SH-SY5Y (cell line): ENCODE results near the gene POU3F1.

ENCODE experiments used
- GATA2 ChIP-seq: IDR thresholded peaks from 2 replicates; pipeline ENCODE4 v1.6.1; 2011; ENCODE audit warnings: mild to moderate bottlenecking, low read depth, low read length
- GATA3 ChIP-seq: IDR thresholded peaks from 2 replicates; pipeline ENCODE4 v1.6.1; 2011; ENCODE audit warnings: low read depth, mild to moderate bottlenecking, low read length, moderate library complexity

POU3F1 gene

GRCh38 chr1:38046884-38047602 lies 450 bp upstream of the POU3F1 start:
- TF ChIP-seq GATA2 (no peak), GATA3 (no peak)

- no peak for TF ChIP-seq GATA3
- TF ChIP-seq GATA2, result no peak
Observed at GRCh38 chr1:38045401-38046332, 926 bp downstream of the POU3F1 start.

GRCh38 chr1:38044221-38045215 lies 2.1 kb downstream of the POU3F1 start:
- TF ChIP-seq GATA3 (no peak), GATA2 (no peak)

GRCh38 chr1:38043036-38043747 lies 3.4 kb downstream of the POU3F1 start:
- no peak for TF ChIP-seq GATA2
- no peak for TF ChIP-seq GATA3

GRCh38 chr1:38041936-38042834 lies 4.4 kb downstream of the POU3F1 start:
- TF ChIP-seq GATA3, result no peak
- TF ChIP-seq GATA2, result no peak

- TF ChIP-seq GATA3, result no peak
- TF ChIP-seq GATA2, result no peak
Observed at GRCh38 chr1:38039331-38040088, 7.1 kb downstream of the POU3F1 start.

- TF ChIP-seq GATA3 (no peak), GATA2 (no peak)
Observed at GRCh38 chr1:38038861-38039260, 7.7 kb downstream of the POU3F1 start.

GRCh38 chr1:38037221-38037939 lies 9.2 kb downstream of the POU3F1 start:
- TF ChIP-seq GATA2, result no peak
- TF ChIP-seq GATA3, result no peak

- TF ChIP-seq GATA3 (no peak), GATA2 (no peak)
Observed at GRCh38 chr1:38034871-38035270, 11.7 kb downstream of the POU3F1 start.

- TF ChIP-seq GATA2, result no peak
- no peak for TF ChIP-seq GATA3
Observed at GRCh38 chr1:38031513-38031866, 15.1 kb downstream of the POU3F1 start.
